DND-41 (cell line): ENCODE measurements around the gene DHRS11.

Source experiments
- ATAC-seq: fragments of 200-7000 bp; cut with Tn5 transposase; 3 replicates; pipeline ENCODE4 v1.9.1; 2021; ENCODE audit warnings: low read depth; ENCODE audit not compliant: insufficient read depth
- DNase-seq: peaks from one replicate; pipeline ENCODE4 v3.0.0-alpha.2; 2020
- H2AFZ ChIP-seq: 2 replicates; pipeline ENCODE4 v1.6.0; 2012; ENCODE audit warnings: low read depth, low read length
- H3K27ac ChIP-seq: 2 replicates; pipeline ENCODE4 v1.5.1; 2012; ENCODE audit warnings: low read length, inconsistent platforms
- H3K27me3 ChIP-seq: fragments of 200-600 bp; sonication (generic); 2 replicates; pipeline ENCODE4 v1.6.0; 2012; ENCODE audit warnings: low read length, mild to moderate bottlenecking, inconsistent platforms; ENCODE audit not compliant: insufficient read depth, poor library complexity
- H3K36me3 ChIP-seq: 2 replicates; pipeline ENCODE4 v1.5.1; 2012; ENCODE audit warnings: low read length, inconsistent platforms; ENCODE audit not compliant: insufficient read depth
- H3K4me1 ChIP-seq: 2 replicates; pipeline ENCODE4 v1.5.1; 2012; ENCODE audit warnings: mild to moderate bottlenecking, low read length; ENCODE audit not compliant: insufficient read depth
- H3K4me2 ChIP-seq: 2 replicates; pipeline ENCODE4 v1.6.0; 2012; ENCODE audit warnings: mild to moderate bottlenecking, moderate library complexity, low read length, inconsistent platforms; ENCODE audit not compliant: insufficient read depth
- H3K4me3 ChIP-seq, 2 experiments: fragments of 200-600 bp in 1 of 2; shearing (Covaris generic) in 1 of 2; 2 replicates each; pipeline ENCODE4 v1.5.1; 2012 to 2016; ENCODE audit warnings: inconsistent platforms in 2 of 2, low read length in 2 of 2, mild to moderate bottlenecking in 2 of 2, low read depth in 1 of 2, moderate library complexity in 1 of 2
- H3K79me2 ChIP-seq: 2 replicates; pipeline ENCODE4 v1.6.0; 2012; ENCODE audit warnings: low read length, inconsistent platforms; ENCODE audit not compliant: insufficient read depth
- H3K9ac ChIP-seq: 2 replicates; pipeline ENCODE4 v1.6.0; 2012; ENCODE audit warnings: low read depth, mild to moderate bottlenecking, inconsistent platforms, low read length, moderate library complexity
- H3K9me3 ChIP-seq: 2 replicates; pipeline ENCODE4 v1.5.1; 2012; ENCODE audit warnings: low read length, moderate library complexity, mild to moderate bottlenecking, inconsistent platforms; ENCODE audit not compliant: insufficient read depth, severe bottlenecking
- H4K20me1 ChIP-seq: 2 replicates; pipeline ENCODE4 v1.6.0; 2012; ENCODE audit warnings: low read length; ENCODE audit not compliant: insufficient read depth
- CTCF ChIP-seq: IDR thresholded peaks from 2 replicates; pipeline ENCODE4 v1.5.1; 2012; ENCODE audit warnings: borderline replicate concordance, low read length, moderate library complexity, mild to moderate bottlenecking; ENCODE audit not compliant: poor library complexity, severe bottlenecking; ENCODE audit errors: extremely low read depth
- EZH2 ChIP-seq: IDR thresholded peaks from 3 replicates; pipeline ENCODE4 v1.6.1; 2012; ENCODE audit warnings: borderline replicate concordance, low read depth, mild to moderate bottlenecking, moderate library complexity, low read length, inconsistent platforms; ENCODE audit not compliant: severe bottlenecking

The DHRS11 gene

DNA sequence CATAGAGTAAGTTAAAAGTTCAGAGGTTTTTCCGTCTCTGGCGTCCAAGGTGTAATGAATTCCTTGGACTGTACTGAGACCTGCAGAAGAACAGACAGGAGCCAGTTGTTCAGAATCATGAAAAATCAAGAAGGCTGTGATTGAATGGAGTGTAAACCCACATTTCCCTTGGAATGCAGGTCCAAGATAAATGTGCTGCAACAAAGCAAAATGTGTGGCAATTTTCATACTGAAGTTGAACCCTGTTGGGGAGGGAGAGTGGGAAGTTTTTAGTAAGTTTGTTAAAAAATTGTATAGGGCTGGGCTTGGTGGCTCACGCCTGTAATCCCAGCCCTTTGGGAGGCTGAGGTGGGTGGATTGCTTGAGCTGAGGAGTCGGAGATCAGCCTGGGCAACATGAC is 25.6 kb upstream of the DHRS11 start:
- Histone ChIP-seq H3K36me3 (peaks cover 94% of the 10 kb centered on the region), H3K27me3 (no peaks in the 10 kb centered on the region), H3K4me1 (no peaks in the 10 kb centered on the region), H4K20me1 (peaks cover 24% of the 10 kb centered on the region; the same call in 1 of the 2 replicates), H3K4me3 (no peak overlapping the region), H3K9ac (no peak overlapping the region), H3K9me3 (no peaks in the 10 kb centered on the region), H3K79me2 (peaks cover 78% of the 10 kb centered on the region), H2AFZ (no peak overlapping the region), H3K4me2 (no peak overlapping the region), H3K27ac (no peak overlapping the region)
- DNase-seq (no peak), ATAC-seq (no peak)
- TF ChIP-seq EZH2 = no peak
- TF ChIP-seq CTCF = no peak

DNA sequence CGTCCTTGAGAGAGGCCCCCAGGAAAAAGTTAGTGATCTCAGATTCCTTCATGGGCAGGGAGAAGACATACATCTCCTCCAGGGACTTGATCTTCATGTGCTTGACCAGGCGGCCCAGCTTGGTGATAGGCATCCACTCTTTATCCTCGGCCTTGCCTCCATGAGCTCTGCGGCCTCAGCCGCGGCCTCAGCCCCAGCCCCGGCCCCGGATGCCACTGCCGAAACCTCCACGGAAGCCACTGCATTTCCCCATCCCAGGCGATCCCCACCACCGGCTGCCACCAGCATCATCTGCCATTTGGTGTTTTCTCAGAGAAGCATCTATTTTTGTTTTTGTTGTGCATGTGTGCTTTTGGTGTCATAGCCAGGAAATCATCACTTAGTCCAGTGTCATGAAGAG is 16.7 kb upstream of the DHRS11 start:
- Histone ChIP-seq H3K4me1 (no peaks in the 10 kb centered on the region), H3K4me2 (no peak overlapping the region), H3K36me3 (peaks cover 84% of the 10 kb centered on the region), H3K27me3 (no peaks in the 10 kb centered on the region), H3K9ac (no peak overlapping the region), H3K9me3 (no peaks in the 10 kb centered on the region), H2AFZ (no peak overlapping the region), H3K79me2 (peaks cover 74% of the 10 kb centered on the region), H3K4me3 (no peak overlapping the region), H3K27ac (no peak overlapping the region), H4K20me1 (peaks cover 33% of the 10 kb centered on the region)
- ATAC-seq (no peak), DNase-seq (no peak)
- TF ChIP-seq EZH2 (no peak), CTCF (no peak)

DNA sequence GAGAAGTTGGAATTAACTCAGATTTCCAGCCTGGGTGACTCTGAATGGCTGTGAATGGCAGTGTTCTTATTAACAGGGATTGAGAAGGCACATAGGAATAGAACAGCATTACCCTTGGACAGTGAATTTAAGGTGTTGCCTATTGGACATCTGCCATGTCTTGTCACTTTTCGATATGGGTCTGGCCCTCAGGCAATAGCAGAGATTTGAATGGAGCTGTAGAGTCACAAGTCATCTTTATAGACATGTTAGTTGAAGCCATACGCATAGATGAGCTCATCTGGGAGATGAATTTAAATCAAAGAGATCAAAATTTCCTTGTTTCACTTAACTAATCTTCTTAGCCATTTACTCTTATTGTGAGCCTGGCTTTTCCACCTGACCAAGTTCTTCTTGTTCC is 14.9 kb upstream of the DHRS11 start:
- Histone ChIP-seq H3K4me1 (no peaks in the 10 kb centered on the region), H3K9me3 (no peaks in the 10 kb centered on the region), H3K27me3 (no peaks in the 10 kb centered on the region), H4K20me1 (peaks cover 32% of the 10 kb centered on the region), H3K36me3 (peaks cover 85% of the 10 kb centered on the region), H2AFZ (no peak overlapping the region), H3K4me2 (no peak overlapping the region), H3K9ac (no peak overlapping the region), H3K27ac (no peak overlapping the region), H3K79me2 (peaks cover 62% of the 10 kb centered on the region), H3K4me3 (no peak overlapping the region)
- ATAC-seq (no peak), DNase-seq (no peak)
- TF ChIP-seq EZH2 (no peak), CTCF (no peak)

DNA sequence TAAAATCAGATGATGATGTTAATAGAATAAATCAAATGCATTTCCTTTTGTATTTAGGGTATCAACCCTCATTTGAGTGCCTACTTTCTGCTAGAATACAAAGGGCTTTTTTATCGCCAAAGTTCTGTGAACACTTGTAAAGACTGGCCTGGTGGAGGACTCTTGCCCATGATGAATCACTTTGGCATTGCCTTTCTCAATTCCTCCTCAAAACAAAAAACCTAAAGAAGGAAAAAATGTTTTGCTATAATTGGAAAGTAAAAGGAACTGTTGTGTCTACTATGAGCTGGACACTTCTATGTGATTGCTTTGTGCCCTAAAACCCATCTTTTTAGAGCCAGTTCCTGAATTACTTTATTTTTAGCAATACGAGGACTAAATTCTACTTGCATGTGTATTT is 13.0 kb upstream of the DHRS11 start:
- H4K20me1 ChIP-seq = peaks cover 27% of the 10 kb centered on the region
- no peak overlapping the region for H3K9ac ChIP-seq
- no peaks in the 10 kb centered on the region for H3K27me3 ChIP-seq
- ATAC-seq (no peak), DNase-seq (no peak)
- H3K79me2 ChIP-seq = peaks cover 44% of the 10 kb centered on the region
- no peak overlapping the region for H3K27ac ChIP-seq
- H3K4me2 ChIP-seq = no peak overlapping the region
- peaks cover 82% of the 10 kb centered on the region for H3K36me3 ChIP-seq
- H3K4me1 ChIP-seq = no peaks in the 10 kb centered on the region
- no peak for TF ChIP-seq EZH2
- TF ChIP-seq CTCF = no peak
- H3K4me3 ChIP-seq = no peak overlapping the region
- H3K9me3 ChIP-seq = no peaks in the 10 kb centered on the region
- no peak overlapping the region for H2AFZ ChIP-seq
